ENCODE data around the gene FSTL4. TPM values are rescaled to one million over a fixed set of nuclear protein-coding genes. Genes with fewer than 3 reads are reported as not detected.
"Not testable (repeated sequence)": the region's sequence is repeated elsewhere in the genome, so short reads cannot be mapped to it uniquely, and the experiment has no call there.

The FSTL4 gene
- total RNA-seq, 1 donor from 2014 or later, result not detected

DNA sequence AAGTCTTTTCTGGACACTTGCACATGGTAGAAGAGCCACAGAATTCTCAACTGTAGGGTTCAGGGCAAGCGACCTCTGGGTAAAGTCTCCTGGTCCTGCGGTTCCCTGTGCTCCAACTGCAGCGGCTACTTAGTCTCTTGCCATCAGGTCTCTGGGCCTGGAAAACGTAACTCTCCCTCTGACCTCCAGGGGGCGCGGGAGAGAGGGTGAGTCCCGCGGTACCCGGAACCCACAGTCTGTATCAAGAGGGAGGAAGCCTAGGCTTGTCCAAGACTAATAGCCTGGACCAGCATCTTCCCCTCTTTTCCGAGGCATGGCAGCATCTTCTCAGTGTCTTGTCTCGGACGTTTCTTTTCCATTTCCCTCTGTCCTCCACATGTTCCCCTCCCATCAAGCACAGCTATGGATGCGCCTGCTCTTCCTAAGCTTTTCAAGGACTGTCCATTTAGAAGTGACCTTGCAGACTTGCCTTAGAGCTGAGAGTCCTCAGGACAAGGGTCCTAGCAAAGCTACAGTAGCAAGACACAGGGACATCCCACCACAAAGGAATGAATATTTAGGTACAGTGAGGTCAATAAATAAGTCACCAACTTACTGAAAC, 59.3 kb downstream of the FSTL4 start:
- peak; percentile 13 for DNase-seq (ENCODE audit: low read depth)

DNA sequence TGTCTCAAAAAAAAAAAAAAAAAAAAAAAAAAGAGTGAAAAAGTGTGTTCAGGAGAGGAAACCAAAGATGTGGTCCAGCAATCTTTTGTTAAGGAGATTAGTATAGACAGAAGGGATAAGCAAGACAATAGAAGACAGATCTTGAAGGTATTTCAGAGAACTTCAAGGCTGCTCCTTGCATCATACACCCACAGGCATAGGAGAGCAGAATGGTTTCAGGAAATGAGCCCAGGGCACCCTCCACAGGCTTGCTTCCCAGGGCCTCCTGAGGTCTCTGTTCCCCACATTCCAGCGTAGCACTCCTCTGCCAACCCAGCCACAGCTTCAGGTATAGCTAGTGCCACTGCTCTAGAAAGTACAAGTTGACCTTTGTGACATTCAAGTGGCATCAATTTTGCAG, 65.8 kb downstream of the FSTL4 start:
- DNase-seq (ENCODE audit: low read depth), result no peak

GRCh38 chr5:133544346-133544745, 68.0 kb downstream of the FSTL4 start:
- no peak for DNase-seq (ENCODE audit: low read depth)

- no peak for DNase-seq (ENCODE audit: low read depth)
Measured at GRCh38 chr5:133539818-133540217, 72.5 kb downstream of the FSTL4 start.

GRCh38 chr5:133538718-133539117, 73.6 kb downstream of the FSTL4 start:
- no peak for DNase-seq (ENCODE audit: low read depth)

GRCh38 chr5:133535241-133535929, 77.0 kb downstream of the FSTL4 start:
- not testable (repeated sequence) for DNase-seq (ENCODE audit: low read depth)

DNA sequence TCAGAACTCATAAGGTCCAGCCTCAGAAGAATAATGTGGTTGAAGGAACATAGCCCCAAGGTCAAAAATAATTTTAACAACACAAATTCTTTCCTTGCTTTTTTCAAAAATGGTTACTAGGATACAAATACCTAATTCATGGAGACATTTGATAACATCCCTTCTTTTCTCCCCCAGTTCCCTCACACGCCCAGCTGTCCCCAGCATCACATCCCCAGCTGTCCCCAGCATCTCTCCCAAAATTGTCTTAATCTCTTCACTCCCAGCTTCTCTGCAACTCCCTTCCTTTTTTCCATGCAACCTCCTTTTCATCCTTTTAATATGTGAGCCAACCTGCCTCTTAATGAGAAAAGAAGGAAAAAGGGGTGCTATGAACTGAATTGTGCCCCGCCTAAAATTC, 77.8 kb downstream of the FSTL4 start:
- DNase-seq (ENCODE audit: low read depth), result no peak

- DNase-seq (ENCODE audit: low read depth), result no peak
Measured at GRCh38 chr5:133533541-133533940, 78.8 kb downstream of the FSTL4 start.

- no peak for DNase-seq (ENCODE audit: low read depth)
Measured at GRCh38 chr5:133531594-133531993, 80.7 kb downstream of the FSTL4 start.

DNA sequence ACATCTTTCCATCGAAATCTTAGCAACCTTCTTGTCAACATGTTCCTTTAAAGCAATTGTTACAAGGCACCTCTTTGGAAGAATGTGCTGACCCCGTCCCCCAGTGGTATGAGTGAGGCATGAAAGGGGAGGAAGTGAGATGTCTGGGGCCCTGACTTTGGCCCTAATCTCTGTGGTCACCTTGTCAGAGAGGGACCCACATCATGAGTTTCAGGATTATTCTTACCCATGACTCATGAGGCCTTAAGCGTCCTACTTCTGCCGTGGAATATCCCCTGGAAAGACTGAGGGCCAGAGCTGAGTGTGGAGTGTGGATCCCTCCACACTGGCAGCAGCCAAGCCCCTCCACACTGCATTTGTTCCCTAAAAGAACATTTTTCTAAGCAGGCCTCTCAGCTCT, 81.2 kb downstream of the FSTL4 start:
- no peak for DNase-seq (ENCODE audit: low read depth)

GRCh38 chr5:133530270-133530669, 82.1 kb downstream of the FSTL4 start:
- no peak for DNase-seq (ENCODE audit: low read depth)

- no peak for DNase-seq (ENCODE audit: low read depth)
Measured at GRCh38 chr5:133528841-133529240, 83.5 kb downstream of the FSTL4 start.

DNA sequence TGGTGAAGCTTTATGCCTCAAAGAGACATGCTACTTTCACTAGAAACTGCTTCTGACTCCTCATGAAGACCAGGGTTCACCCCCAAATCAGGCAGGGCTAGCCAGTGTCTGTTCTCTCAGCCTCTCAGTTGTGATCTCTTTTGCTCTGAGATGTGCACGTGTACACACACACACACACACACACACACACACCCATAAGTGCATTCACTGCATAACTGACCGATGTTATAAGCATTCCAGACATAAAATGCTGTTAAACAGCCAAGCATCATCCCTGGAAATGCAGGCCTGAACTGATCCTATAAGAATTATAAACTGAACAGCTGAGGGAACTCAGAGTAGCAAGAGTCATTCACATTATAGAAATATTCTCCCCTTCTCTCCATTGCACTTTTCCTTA, 85.0 kb downstream of the FSTL4 start:
- DNase-seq (ENCODE audit: low read depth), result no peak

DNA sequence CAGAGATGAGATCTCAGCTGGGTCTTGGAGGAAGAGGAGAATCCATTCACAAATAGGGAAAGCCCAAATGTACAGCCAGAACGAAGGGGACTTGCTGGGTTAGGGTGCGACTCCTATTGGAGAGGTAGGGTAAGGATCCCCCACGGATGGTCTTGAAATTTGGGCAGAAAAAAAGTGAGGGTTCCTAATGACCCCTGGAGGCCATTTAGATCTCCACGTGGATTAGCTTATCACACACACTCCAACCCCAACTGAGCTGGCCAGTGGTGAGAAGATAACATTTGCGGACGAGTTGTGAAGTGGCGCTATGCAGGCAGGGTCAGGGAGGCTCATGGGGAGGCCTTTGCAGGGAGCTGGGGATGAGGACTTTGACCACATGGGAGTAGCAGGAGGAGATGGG, 86.0 kb downstream of the FSTL4 start:
- no peak for DNase-seq (ENCODE audit: low read depth)

DNA sequence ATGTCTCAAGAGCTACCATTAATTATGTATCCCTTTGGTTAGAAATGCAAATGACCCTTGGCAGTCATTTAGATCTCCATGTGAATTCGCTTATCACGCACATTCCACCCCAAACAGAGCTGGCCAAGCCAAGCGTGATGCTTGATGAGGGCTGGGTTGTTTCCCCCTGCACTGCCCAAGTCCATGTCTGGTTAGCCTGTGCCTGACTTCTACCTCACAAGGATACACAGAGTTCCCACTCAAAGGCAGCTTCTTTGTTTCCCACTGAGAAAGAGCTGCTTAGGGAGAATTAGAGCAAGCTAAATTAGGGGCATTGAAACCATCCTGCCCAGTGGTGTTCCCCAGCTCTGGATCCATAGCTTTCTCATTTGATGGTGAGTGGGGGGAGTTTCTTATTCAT, 87.2 kb downstream of the FSTL4 start:
- DNase-seq (ENCODE audit: low read depth), result no peak

DNA sequence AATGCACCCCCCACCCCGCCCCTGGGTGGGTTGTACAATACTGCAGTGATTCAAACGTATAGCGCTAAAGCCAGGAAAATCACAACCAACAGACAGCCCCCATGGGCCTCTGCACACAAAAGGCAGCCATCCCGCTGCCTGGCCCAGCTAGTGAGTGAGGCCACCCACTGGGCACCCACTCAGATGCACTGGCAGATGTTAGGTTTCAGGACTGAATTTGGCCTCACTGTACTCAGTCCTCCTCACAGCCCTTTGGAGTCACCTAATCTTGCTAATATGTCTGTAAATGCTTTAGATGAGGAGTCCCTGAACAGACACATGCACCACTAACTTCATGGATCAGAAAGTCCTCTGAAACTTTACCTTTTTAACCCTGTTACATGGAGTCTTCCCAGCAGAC, 87.7 kb downstream of the FSTL4 start:
- DNase-seq (ENCODE audit: low read depth), result no peak

- no peak for DNase-seq (ENCODE audit: low read depth)
Measured at GRCh38 chr5:133523961-133524586, 88.3 kb downstream of the FSTL4 start.

DNA sequence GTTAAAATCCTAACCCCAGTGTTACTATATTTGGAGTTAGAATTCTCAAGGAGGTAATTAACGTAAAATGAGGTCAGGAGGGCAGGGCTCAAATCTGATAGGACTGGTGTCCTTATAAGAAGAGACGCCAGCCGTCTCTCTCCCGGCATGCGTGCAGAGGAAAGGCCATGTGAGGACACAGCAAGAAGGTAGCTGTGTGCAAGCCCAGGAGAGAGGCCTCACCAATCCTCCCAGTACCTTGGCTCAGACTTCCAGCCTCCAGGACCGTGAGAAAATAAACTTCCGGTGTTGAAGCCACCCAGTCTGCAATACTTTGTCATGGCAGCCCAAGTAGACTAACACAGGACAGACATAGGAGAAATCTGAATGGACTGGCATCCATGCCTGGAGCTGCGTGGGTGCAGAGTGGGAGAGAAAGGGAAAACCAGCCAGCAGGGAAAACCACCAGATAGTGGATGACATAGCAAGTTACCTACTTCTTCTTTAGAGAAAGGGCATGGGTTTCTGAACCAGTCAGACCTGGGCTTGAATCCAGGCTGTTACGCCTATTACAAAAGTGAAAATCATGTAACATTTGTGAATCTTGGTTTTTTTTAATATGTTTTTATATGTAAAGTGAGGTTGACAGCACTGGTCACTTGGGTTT, 89.2 kb downstream of the FSTL4 start:
- no peak for DNase-seq (ENCODE audit: low read depth)

DNA sequence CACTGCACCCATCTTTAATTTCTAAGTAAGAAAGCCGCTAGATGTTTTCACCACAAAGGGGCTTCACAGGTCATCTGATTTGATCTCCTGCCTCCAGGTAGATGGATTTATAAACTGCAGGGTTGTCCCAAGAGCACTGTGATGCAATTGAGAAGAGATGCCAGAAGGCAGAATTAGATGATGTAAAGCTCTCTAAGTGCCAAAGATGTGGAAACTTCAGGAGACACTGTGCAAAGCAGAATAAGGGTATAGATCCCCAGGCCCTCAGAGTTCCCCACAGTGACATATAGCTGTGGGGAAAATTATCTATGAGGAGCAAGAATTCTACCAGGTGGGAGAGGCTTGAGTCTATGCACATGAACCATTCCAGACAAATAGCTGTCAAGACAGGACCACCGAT, 90.5 kb downstream of the FSTL4 start:
- DNase-seq (ENCODE audit: low read depth), result no peak

GRCh38 chr5:133520991-133521706, 91.2 kb downstream of the FSTL4 start:
- no peak for DNase-seq (ENCODE audit: low read depth)

DNA sequence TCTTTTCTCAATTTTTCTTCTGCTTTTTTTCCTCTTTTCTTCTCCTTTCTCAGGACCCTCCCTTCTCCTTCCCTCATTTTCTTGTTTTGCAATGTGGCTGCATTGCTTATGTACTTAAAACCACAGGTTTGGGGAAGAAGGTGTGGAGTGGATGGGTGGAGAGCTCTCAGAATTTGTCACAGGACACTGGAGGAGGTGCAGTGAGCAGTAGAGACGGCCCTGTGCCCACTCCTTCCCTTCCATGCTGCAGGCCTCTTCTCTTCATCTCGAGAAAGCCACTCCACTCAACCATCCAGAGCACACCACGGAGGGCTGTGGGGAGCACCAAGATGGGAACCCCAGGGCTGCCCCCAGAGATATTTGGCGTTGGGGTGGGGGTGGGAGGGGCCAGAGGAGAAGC, 92.3 kb downstream of the FSTL4 start:
- no peak for DNase-seq (ENCODE audit: low read depth)

DNA sequence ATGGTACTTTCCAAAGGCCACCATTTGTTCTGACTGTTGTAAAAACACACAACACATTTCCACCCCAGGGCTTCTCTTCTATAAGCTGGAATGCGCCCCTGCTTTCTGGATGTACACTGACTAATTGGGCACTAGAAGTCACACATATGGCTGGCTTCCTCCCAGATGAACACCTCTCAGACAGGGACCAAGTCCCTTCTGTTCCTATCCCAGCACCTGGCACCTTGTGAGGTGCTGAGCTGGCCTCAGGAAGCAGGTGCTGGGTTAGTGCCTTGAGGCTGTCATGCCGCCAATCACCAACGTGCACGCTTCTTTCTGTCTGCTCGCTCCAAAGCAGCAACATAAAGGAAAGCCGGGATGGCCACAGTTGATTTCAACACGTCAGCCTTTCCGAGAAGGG, 93.2 kb downstream of the FSTL4 start:
- DNase-seq (ENCODE audit: low read depth), result no peak
